CD14-positive monocyte (primary cell): ENCODE measurements around the gene MSRB3. TPM values are rescaled to one million over a fixed set of nuclear protein-coding genes. Genes with fewer than 3 reads are reported as not detected.

Experiments
- DNase-seq, 3 donors: peaks; one replicate each; pipeline ENCODE4 v3.0.0-alpha.2; 2011 to 2022
- H2AFZ ChIP-seq: 2 replicates; pipeline ENCODE4 v1.6.0; 2012; ENCODE audit warnings: mild to moderate bottlenecking, low read depth, low read length, inconsistent platforms; ENCODE audit not compliant: insufficient read depth, poor library complexity, severe bottlenecking
- H3K27ac ChIP-seq, 2 donors: 1 replicate in 1 of 2; 2 replicates in 1 of 2; pipeline ENCODE4 v1.5.1; 2012 to 2013; ENCODE audit warnings: low read length in 2 of 2, control low read depth in 1 of 2, inconsistent platforms in 1 of 2, low read depth in 1 of 2, mild to moderate bottlenecking in 1 of 2
- H3K27me3 ChIP-seq, 2 donors: one replicate each; pipeline versions ENCODE4 v1.6.0 to v1.6.1; 2011 to 2013; ENCODE audit warnings: low read length in 2 of 2; ENCODE audit not compliant: control insufficient read depth in 2 of 2, insufficient read depth in 2 of 2
- H3K36me3 ChIP-seq, 2 donors: replicated peaks in 1 of 2; 1 replicate in 1 of 2; 2 replicates in 1 of 2; pipeline versions ENCODE4 v1.5.1 to v1.6.1; 2012 to 2013; ENCODE audit warnings: low read length in 2 of 2, control low read depth in 1 of 2, inconsistent platforms in 1 of 2, mild to moderate bottlenecking in 1 of 2; ENCODE audit not compliant: insufficient read depth in 2 of 2, control insufficient read depth in 1 of 2
- H3K4me1 ChIP-seq, 2 donors: 1 replicate in 1 of 2; 2 replicates in 1 of 2; pipeline versions ENCODE4 v1.5.1 to v1.6.1; 2012 to 2013; ENCODE audit warnings: low read length in 2 of 2, control low read depth in 1 of 2, inconsistent platforms in 1 of 2, mild to moderate bottlenecking in 1 of 2, moderate library complexity in 1 of 2; ENCODE audit not compliant: insufficient read depth in 2 of 2, control insufficient read depth in 1 of 2
- H3K4me2 ChIP-seq: replicated peaks from 2 replicates; pipeline ENCODE3; 2012; ENCODE audit warnings: low read length, moderate library complexity, mild to moderate bottlenecking; ENCODE audit not compliant: poor library complexity, severe bottlenecking; ENCODE audit errors: extremely low read depth
- H3K4me3 ChIP-seq, 3 experiments: fragments of 200-600 bp in 1 of 3; sonication (generic) in 1 of 3; replicated peaks in 1 of 3; 1 replicate in 2 of 3; 2 replicates in 1 of 3; pipeline ENCODE4 v1.5.1; 2011 to 2013; ENCODE audit warnings: low read length in 3 of 3, mild to moderate bottlenecking in 3 of 3, control low read depth in 2 of 3, low read depth in 2 of 3, inconsistent platforms in 1 of 3, moderate library complexity in 1 of 3
- H3K79me2 ChIP-seq: 2 replicates; pipeline ENCODE4 v1.6.0; 2012; ENCODE audit warnings: mild to moderate bottlenecking, control low read depth, inconsistent platforms, low read length, moderate library complexity; ENCODE audit not compliant: insufficient read depth
- H3K9ac ChIP-seq: 2 replicates; pipeline ENCODE4 v1.6.0; 2017; ENCODE audit warnings: low read length, mild to moderate bottlenecking; ENCODE audit not compliant: insufficient read depth, poor library complexity, severe bottlenecking
- H3K9me3 ChIP-seq, 2 donors: replicated peaks in 1 of 2; 1 replicate in 1 of 2; 2 replicates in 1 of 2; pipeline versions ENCODE4 v1.5.1 to v1.6.1; 2012 to 2013; ENCODE audit warnings: low read length in 2 of 2, control low read depth in 1 of 2; ENCODE audit not compliant: control insufficient read depth in 1 of 2, insufficient read depth in 1 of 2
- H4K20me1 ChIP-seq: 2 replicates; pipeline ENCODE4 v1.6.0; 2012; ENCODE audit warnings: mild to moderate bottlenecking, low read length, control low read depth, moderate library complexity; ENCODE audit not compliant: insufficient read depth
- H3K27ac Mint-ChIP-seq, 7 donors: one replicate each; pipeline ENCODE4 v1.8.0; 2020; ENCODE audit warnings: mild to moderate bottlenecking in 7 of 7, mixed read lengths in 7 of 7, moderate library complexity in 6 of 7, inconsistent platforms in 2 of 7
- H3K27me3 Mint-ChIP-seq, 3 donors: one replicate each; pipeline ENCODE4 v1.8.0; 2021 to 2022; ENCODE audit warnings: low read depth in 3 of 3, mild to moderate bottlenecking in 3 of 3, mixed read lengths in 3 of 3, moderate library complexity in 3 of 3, inconsistent platforms in 1 of 3
- H3K36me3 Mint-ChIP-seq, 2 donors: one replicate each; pipeline ENCODE4 v1.8.0; 2020; ENCODE audit warnings: mixed read lengths in 2 of 2, inconsistent platforms in 1 of 2, mild to moderate bottlenecking in 1 of 2
- H3K4me1 Mint-ChIP-seq: one replicate; pipeline ENCODE4 v1.8.0; 2020; ENCODE audit warnings: mild to moderate bottlenecking, mixed read lengths
- H3K4me3 Mint-ChIP-seq, 2 donors: one replicate each; pipeline ENCODE4 v1.8.0; 2020; ENCODE audit warnings: mild to moderate bottlenecking in 2 of 2, mixed read lengths in 2 of 2, moderate library complexity in 1 of 2
- H3K9me3 Mint-ChIP-seq, 7 donors: one replicate each; pipeline ENCODE4 v1.8.0; 2020 to 2022; ENCODE audit warnings: mixed read lengths in 7 of 7, mild to moderate bottlenecking in 6 of 7, moderate library complexity in 6 of 7, inconsistent platforms in 2 of 7
- WGBS: methylation state at CpG from one replicate; pipeline ENCODE4 v1.1.5; 2013; ENCODE audit warnings: missing lambda C conversion rate; ENCODE audit not compliant: insufficient coverage; 5-methylcytosine and 5-hydroxymethylcytosine counted together
- intact Hi-C, 2 donors: fragments of 100-400 bp; cut with micrococcal nuclease; formaldehyde crosslinking; loops; one replicate each; pipeline versions ENCODE4 v1.15.0 to v1.15.1; 2023
- polyA plus RNA-seq, 3 donors: library from polyadenylated mRNA; depleted of rRNA in 1 of 3; unstranded in 2 of 3; stranded (reverse) in 1 of 3; fragments of 300-500 nt in 2 of 3; fragments of >200 nt in 1 of 3; fragmentation: Illumina TruSeq in 2 of 3; gene quantifications; 1 replicate in 2 of 3; 2 replicates in 1 of 3; pipeline ENCODE4 v1.2.3, GENCODE V29; 2012 to 2021
- TF ChIP-seq, protein P1 (sequence below): fragments of 200-600 bp; IDR thresholded peaks from one replicate; pipeline ENCODE4 v1.8.0; 2022; ENCODE audit warnings: antibody characterized with exemption, mild to moderate bottlenecking

The MSRB3 gene
- polyA plus RNA-seq, 3 donors, result 0.25 to 1.1 (median 1.0) TPM

DNA sequence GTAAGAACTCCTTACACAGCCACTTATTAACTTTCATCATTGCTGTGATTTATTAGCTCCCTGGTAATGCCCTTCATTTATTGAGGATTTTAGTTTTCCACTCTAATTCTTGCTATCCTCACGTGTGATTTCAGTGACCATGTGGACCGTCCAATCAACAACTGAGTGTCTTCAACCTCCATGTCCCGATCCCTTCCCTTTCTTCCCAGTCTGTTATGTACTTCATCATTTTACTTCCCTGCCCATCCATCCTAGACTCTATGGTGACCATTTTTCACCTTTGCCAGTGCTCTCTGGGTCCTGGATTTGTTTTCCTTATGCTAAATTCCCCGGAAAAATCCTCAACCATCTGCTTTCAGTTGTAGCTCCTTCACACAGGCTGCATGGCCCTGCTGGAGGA lies 111.0 kb downstream of the MSRB3 start:
- Histone ChIP-seq H3K4me3 (no peak overlapping the region), H3K27ac (no peak overlapping the region), H3K27me3 (no peaks in the 10 kb centered on the region), H3K9me3 (peaks cover 0 to 3% of the 10 kb centered on the region in 2 donors), H3K79me2 (no peaks in the 10 kb centered on the region), H3K4me1 (no peaks in the 10 kb centered on the region), H3K9ac (no peak overlapping the region), H3K4me2 (no peak overlapping the region), H4K20me1 (no peaks in the 10 kb centered on the region), H3K36me3 (no peaks in the 10 kb centered on the region), H2AFZ (no peak overlapping the region)
- 67% methylated on average over 3 of the region's 4 CpGs for WGBS
- Mint-ChIP-seq H3K9me3 (peaks cover 0 to 8% (median 4%) of the 10 kb centered on the region in 7 donors), H3K4me1 (no peaks in the 10 kb centered on the region), H3K27me3 (no peaks in the 10 kb centered on the region), H3K4me3 (no peak overlapping the region), H3K36me3 (peaks cover 0 to 2% of the 10 kb centered on the region in 2 donors), H3K27ac (no peak overlapping the region)
- intact Hi-C loops, result no loop called here
- TF ChIP-seq, protein P1, sequence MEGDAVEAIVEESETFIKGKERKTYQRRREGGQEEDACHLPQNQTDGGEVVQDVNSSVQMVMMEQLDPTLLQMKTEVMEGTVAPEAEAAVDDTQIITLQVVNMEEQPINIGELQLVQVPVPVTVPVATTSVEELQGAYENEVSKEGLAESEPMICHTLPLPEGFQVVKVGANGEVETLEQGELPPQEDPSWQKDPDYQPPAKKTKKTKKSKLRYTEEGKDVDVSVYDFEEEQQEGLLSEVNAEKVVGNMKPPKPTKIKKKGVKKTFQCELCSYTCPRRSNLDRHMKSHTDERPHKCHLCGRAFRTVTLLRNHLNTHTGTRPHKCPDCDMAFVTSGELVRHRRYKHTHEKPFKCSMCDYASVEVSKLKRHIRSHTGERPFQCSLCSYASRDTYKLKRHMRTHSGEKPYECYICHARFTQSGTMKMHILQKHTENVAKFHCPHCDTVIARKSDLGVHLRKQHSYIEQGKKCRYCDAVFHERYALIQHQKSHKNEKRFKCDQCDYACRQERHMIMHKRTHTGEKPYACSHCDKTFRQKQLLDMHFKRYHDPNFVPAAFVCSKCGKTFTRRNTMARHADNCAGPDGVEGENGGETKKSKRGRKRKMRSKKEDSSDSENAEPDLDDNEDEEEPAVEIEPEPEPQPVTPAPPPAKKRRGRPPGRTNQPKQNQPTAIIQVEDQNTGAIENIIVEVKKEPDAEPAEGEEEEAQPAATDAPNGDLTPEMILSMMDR, result no peak
- DNase-seq, result no peak

DNA sequence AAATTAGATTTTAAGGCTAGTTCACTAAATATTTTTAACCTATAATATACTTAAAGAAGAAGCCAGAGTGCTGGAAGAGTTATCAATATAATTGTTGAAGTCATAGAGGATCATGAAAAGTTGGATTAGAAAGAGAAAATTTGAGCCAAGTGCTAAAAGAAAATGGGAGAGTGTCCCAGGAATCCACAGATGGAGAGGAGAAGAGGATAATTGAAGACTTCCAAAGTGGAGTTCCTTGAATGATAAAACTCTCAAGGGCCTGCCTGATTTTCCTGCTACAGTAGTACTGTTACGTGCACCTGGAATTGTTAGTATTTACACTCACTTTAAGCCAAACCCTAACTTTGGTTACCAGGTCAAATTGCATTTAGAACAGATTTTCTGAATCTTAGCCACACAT lies 113.2 kb downstream of the MSRB3 start:
- H3K4me3 Mint-ChIP-seq, result no peak overlapping the region
- TF ChIP-seq, protein P1, result no peak
- intact Hi-C loops, result no loop called here
- WGBS, result no CpG with 5 or more reads among the region's 1 CpG
- no peak overlapping the region for H3K4me3 ChIP-seq
- H2AFZ ChIP-seq, result no peak overlapping the region
- no peak overlapping the region for H3K27ac ChIP-seq
- no peaks in the 10 kb centered on the region for H3K79me2 ChIP-seq
- DNase-seq, result no peak
- H3K36me3 ChIP-seq, result no peaks in the 10 kb centered on the region
- peaks cover 2 to 5% of the 10 kb centered on the region in 2 donors for H3K36me3 Mint-ChIP-seq
- no peaks in the 10 kb centered on the region for H3K27me3 ChIP-seq
- no peaks in the 10 kb centered on the region for H3K4me1 ChIP-seq
- H3K27me3 Mint-ChIP-seq, result no peaks in the 10 kb centered on the region
- H3K9me3 Mint-ChIP-seq, result peaks cover 7 to 22% (median 17%) of the 10 kb centered on the region in 7 donors
- no peak overlapping the region for H3K4me2 ChIP-seq
- H3K27ac Mint-ChIP-seq, result no peak overlapping the region
- no peaks in the 10 kb centered on the region for H4K20me1 ChIP-seq
- peaks cover 4 to 10% of the 10 kb centered on the region in 2 donors for H3K9me3 ChIP-seq
- H3K9ac ChIP-seq, result no peak overlapping the region
- no peaks in the 10 kb centered on the region for H3K4me1 Mint-ChIP-seq
